NCI-H1417 treated with DMSO at 0.1 percent for 48 hours (cell line): ENCODE data around the gene THOC7.

Experiments used
- DNase-seq: peaks from one replicate; lab custom pipeline; 2025; lab: John Stamatoyannopoulos, UW

THOC7 gene

DNA sequence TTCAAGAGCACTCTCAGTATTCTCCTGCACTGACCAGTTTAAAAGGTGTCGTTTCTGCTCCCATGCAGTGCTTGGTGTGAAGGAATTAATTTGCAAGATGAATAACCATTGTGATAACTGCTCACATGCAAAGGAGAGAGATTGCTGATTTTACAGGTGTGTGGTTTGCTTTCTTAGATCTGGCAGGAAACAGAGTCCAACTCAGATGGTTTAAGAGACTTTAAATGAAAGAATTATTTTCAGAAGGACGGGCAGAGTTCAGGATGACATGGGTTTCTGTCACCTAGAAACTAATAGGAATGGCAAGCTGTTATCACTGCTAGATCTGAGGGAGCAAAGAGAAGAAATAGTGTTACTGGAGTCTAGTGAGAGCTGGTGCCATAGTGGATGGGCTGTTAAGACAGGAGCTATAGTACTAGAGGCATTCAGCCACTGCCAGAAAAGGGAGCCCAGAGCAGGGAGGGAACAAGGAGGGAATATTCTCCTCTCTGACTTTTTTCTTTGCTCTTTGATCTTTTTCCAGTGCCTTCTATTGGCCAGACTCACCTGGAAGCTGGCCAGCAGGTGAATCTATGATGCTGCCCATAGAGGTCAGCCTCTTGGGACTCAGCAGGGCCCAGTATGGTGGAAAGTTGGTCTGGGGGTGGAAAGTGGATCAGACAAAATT lies 14.9 kb upstream of the THOC7 start:
- DNase-seq, result no peak

DNA sequence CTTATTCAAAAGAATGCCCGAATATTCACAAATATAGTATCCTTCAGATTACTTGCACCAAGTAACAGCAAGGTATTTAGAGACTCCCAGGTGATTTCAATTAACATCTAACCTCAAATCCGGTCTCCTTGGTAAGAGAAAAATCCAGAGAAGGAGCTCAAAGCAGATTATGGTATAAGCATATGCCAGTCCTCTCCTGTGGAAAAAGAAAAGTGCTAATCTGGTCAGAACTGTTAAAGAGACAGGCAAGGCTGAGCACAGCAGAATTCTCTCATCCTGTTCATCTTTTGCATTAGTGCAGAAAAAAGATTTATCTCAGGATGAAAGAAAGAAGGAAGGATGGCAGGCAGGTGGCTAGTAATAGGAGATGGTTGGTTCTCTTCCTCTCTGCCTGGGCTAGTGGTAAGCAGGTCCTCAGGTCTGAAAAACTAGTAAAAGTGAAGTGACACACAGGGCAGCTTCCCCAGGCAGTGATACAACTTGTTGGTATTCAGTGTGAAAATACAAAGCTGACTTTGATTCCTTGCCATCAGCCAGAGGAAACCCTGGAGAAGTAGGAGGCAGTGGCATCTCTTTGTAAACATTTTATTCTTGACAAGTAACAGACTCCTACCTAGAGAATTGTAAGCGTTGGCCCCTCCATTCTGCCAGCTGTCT lies 14.3 kb upstream of the THOC7 start:
- DNase-seq, result no peak

DNA sequence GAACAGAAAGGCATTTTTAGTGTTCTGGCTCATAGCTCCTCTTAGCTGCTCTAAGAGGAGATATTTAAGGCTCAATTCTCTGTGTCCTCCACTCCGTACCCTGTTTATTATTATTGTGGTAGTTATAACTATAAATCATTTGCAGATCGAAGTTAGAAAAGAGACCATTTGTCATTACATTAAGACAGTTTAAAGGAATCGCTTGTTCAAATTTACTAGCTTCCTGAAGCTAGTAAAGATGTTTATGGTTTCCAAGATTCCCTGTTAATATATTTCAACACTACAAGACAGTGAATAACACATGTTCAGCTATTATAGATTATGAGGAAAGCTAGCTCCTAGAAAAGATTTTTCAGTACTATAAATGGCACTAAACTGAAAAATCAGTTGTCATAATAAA lies 12.7 kb upstream of the THOC7 start:
- no peak for DNase-seq

DNA sequence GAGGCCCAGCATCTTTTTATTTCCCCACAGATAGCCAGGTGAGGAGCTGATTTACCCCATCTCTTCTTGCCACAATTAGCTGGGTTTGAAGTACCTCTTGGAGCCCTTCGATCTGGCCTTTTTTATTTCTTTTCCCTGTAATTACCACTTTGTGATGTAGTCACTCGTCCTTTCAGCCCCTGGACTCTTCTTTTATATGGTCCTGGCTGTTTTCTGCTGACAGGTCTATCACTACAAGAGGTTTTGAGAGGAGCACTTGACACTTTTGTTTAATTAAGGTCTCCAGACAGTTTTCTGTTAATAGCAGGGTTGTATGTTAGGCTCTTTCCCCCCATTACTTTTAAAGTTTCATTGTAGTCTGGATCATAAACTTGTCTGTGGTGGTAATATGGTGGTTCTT lies 11.9 kb upstream of the THOC7 start:
- peak; percentile 54 for DNase-seq

DNA sequence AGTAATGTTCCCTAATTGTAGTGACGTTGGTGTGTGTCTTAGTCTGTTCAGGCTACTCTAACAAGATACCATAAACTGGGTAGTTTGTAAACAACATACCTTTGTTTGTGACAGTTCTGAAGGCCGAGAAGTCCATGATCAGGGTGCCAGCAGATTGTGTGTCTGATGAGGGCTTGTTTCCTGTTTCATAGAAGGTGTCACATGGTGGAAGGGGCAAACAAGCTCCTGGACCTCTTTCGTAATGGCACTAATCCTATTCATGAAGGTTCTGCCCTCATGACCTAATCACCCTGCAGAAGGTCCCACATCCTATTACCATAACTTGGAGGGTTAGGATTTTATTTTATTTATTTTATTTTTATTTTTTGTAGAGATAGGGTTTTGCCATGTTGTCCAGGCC lies 11.2 kb upstream of the THOC7 start:
- DNase-seq, result no peak

DNA sequence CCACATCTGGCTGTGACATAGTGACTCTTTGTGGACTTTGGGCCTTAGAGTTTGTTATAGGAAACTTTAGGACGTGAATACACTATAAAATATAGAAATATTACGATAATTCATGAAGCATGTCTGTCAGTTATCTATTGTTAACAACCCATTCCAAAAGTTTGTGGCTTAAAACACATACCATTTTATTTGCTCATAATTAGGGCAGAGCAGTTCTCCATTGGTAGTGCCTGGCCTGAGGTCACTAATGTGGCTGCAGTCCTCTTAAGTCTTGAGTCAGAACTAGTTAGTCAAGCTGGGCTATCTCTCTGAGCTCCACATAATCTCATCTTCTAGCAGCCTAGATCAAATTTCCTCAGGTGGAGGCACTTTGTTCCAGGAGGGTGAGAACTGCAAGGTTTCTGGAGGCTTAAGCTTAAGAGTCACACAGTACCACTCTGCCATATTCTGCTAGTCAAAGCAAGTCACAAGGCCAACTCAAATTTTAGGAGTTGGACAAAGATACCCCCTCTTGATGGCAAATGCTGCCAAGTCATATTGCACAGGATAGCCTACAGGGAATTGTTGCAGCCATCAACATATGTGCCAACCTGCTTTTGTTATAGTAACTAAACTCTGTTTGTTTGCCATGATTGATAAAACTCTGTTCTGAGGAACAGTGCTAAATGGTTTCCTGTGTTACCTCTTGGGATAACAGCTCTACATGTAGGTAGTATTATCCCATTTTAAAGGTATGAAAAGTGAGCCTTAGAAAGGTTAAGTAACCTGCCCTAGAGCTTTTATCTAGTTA lies 8.7 kb upstream of the THOC7 start:
- DNase-seq, result no peak

DNA sequence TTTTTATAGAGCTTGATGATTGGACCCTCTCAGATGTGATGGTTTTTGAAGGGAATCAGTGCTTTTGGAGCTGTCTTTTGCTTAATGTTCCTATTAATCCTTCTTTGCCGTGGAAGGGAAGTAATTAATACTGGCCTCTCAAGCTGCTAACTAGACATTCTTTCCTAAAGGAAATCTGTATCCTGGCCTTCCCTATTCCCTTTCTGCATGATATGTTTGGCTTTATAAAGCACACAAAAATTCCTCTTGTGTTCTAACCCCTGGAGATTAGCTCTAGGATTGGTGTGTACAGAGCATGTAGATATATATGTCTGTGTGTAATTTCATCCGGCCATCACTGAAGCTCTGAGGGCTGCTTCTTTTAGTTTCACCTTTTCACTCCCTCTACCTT lies 7.0 kb upstream of the THOC7 start:
- DNase-seq, result no peak

DNA sequence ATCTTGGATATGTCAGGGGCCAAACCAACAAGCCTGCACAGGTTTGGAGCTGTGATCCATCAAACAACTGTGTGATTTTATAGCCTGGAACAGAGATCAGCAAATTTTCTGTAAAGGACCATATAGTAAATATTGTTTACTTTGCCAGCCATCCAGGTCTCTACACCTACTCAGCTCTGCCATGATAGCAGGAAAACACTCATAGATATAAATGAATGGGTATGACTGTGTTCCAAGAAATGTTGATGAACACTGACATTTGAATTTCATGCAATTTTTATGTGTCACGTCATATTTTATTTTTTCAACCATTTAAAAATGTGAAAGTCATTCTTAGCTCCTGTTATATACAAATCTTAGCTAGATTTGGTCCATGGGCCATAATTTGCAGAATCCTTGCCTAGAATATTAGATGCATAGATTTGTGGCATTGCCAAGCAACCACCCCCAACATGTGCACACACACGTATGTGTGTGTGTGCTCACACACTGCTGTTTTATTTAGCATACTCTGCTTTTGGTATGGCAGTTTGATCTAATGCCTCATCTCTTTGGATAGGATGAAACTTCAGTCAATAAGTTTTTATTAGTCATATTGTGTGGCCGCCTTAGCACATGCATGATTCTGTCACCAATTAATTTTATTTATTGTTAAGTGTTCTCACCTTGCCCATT lies 6.5 kb upstream of the THOC7 start:
- no peak for DNase-seq

DNA sequence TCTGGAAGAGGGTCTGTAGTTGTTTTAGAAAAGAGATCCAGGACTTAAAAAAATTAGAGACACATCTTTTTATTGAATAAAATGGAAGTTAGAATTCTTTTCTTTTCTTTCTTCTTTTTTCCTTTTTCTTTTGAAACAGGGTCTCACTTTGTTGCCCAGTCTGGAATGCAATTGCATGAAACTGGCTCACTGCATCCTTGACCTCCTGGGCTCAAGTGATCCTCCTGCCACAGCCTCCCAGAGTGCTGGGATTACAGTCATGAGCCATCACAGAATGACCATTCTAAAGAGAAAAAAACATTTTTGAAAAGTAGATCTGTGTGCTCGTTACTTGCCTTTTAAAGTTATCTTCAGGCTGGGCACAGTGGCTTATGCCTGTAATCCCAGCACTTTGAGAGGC lies 3.6 kb upstream of the THOC7 start:
- DNase-seq, result no peak

DNA sequence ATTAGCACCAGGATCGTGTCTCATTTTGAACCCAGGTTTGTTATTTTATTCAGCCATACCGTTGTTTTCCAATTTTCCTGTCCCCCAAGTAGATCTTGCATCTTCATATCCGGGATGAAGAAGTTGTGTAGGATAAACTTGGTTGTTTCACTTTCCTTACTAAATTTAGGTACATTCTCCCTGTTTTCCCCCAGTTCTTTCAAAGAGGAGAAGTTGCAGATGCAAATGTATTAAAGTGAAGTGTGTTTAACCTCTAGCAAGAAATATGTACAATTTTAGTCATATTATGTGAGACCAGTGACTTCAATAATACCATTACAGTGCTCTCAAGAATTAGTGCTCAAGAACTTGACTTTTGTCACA lies 1.3 kb upstream of the THOC7 start:
- DNase-seq, result no peak

DNA sequence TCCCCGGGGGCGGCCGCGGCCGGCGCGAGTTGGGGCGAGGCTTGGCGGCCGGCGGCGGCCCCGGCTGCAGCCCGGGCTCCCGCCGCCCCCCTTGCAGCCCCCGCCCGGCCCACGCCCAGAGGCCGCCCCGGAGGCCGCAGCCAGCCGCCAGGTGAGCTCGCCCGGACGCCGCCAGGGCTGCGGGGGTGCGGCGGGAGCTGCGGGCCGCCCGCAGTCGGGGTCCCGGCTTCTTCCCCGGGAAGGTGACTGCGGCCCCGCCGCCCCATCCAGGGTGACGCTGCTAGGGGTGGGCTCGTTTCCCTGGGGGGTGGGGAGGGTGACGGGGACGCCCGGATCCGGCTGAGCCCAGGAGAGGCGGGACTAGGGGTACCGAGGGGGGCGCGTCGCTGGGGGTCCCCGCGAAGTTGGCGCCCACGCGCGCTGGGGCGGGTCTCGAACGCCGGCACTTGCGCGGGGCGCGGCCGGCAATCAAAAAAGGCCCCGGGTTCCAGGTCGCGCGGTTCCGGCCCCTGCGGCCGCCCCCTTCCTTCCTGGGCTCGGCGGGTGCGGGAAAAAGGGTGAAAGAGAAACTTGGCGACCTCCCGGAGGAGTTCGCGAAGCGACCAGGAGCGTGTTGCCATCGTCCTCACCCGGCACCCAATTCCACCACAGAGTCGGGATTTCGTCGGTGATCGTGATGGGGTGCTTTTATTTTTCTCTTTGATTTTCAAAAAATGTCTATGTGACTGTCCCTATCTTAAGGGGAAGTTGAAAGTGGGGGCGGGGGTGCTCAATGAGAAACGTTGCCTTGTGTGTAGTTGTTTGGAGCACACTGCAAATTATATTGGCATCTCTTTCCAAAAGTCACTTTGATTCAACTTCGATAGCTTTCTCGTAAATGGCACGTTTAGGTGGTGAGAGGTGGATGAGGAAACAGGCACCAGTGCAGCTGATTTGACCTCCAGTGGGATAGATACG lies 681 bp upstream of the THOC7 start:
- no peak for DNase-seq

DNA sequence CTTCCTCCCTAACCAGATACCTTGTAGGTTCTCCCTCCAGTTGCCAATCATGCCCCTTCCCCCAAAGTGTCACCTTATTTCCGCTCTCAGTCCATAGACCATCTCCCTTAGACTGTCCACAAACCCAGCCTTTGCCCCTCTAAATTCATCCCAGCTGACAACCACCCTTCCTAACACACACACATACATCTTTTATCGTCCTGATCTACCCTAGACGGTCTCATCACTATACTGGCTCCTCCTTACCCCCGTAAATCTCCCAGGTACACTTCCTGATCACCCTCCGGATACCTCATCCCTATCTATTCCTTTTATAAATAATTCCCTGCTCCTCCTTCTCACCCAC lies 828 bp downstream of the THOC7 start:
- DNase-seq, result no peak

DNA sequence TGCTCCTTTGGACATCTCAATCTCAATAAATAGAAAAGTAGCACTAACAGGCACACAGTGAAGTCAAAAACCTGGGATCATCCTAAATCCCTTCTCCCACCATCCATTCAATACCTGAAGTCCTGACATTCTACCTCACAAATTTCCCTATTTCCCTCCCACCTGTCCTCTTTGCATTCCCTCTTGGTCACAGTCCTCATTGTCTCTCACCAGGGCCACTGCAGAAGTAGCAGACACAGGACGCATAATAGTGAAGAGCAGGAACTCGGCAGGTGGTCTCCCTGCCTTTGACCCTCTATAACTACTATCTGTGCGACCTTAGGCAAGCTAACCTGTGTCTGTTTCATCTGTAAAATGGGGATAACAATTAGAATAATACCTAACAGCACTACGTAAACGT lies 2.3 kb downstream of the THOC7 start:
- no peak for DNase-seq

DNA sequence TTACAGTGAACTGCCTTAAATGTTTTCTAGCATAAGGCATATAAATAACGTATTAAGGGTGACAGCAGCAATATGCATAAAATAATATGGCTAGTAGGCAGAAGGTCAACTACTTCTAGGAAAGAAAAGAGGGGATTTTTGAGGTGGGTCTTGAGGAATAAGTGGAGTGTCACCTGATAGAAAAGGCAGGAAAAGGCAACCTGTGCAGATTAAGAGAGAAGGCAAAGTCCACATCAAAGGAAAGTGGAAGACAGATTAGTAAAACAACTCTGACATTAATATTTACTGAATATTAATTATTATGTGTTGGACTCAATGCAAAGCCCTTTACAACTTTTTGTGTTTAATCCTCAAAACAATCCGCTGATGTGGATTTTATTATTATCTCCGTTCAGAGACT lies 2.8 kb downstream of the THOC7 start:
- DNase-seq, result no peak

DNA sequence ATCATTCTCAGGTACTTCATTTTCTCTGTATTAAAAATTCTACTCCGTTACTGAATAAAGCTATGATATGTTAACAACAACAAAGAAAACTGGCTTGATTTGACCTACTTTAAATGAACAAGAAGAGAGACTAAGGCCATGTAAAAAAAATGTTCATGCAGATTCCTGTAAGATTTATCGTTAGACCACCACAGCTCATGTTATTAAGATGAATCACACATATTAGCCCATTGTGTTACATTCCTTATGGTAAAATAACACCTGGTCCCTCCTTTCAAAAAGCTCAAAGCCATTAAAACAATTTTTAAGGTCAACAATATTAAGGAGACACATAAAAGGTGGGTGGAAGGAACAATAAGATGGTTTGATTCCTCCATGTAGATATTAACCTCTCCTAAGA lies 6.3 kb downstream of the THOC7 start:
- no peak for DNase-seq

DNA sequence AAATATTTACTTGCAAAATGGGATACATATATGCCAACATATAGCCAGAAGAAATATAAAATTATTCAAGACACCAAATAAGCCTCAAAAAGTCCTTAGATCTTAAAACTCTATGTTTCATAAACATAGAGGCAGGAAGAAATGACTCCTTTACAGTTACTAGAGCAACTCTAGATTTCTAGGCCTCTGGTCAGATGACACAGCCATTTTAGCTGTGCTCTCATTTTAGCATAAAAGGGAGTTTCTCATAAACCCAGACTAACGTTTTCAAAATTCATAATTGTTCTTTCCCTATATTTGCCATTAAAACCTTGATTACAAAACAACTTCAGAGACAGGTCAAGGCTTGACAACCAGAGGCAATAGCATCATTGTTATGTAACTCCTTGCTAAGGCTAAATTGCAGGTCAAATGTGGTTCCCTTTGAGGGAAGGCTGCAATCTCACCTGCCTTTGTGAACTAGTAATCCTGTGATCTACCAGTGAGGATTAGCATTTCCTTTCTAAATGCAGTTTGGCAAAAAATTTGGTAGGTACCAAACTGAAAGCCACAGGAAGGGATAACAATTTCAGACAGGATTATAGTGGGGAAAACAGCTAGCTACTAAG lies 8.2 kb downstream of the THOC7 start:
- DNase-seq, result no peak

DNA sequence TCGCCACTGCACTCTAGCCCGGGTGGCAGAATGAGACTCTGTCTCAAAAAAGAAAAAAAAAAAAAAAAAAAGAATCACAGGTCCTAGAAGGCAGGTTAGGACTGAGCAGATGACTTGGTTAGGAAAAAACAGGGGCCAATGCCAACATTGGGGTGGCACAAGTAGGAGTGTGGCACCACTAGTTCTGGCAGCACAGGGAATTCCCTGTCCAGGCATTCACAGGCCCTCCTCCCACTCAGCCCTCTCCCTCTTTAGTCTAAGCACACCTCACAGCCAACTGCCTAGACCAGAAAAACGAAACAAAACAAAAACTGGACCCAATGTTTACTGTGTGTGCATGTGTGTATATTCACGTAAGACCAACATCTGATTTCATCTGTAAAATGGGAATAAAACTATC lies 10.5 kb downstream of the THOC7 start:
- DNase-seq, result no peak

DNA sequence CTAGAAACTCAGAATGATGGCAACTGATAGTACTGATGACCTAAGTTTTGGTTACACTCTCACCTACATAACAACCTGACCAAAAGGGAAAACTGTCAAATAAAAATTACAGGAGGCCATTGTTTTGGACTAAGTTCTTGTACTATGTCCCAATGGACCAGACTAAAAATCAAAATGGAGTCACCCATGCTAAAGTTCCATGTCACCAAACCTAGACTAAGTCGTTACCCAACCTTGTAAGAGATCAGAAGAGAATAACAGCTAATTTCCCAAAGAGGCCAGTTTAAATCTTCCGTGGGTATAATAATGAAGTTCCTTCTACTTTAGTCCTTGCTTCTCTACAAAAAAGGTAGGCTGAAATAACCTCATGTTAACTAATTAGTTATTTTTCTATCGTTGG lies 12.3 kb downstream of the THOC7 start:
- DNase-seq, result no peak

DNA sequence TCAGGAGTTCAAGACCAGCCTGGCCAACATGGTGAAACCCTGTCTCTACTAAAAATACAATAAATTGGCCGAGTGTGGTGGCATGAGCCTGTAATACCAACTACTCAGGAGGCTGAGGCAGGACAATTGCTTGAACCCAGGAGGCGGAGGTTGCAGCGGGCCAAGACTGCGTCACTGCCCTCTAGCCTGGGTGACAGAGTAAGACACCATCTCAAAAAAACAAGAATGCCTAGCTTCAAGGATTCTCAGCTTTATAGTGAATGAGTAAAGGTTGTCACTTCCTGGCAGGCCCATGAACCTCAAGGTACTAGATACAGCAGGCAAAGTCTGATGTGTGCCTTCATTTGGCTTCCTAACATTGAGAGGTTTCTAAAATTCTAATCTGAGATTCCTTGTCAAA lies 14.4 kb downstream of the THOC7 start:
- no peak for DNase-seq

DNA sequence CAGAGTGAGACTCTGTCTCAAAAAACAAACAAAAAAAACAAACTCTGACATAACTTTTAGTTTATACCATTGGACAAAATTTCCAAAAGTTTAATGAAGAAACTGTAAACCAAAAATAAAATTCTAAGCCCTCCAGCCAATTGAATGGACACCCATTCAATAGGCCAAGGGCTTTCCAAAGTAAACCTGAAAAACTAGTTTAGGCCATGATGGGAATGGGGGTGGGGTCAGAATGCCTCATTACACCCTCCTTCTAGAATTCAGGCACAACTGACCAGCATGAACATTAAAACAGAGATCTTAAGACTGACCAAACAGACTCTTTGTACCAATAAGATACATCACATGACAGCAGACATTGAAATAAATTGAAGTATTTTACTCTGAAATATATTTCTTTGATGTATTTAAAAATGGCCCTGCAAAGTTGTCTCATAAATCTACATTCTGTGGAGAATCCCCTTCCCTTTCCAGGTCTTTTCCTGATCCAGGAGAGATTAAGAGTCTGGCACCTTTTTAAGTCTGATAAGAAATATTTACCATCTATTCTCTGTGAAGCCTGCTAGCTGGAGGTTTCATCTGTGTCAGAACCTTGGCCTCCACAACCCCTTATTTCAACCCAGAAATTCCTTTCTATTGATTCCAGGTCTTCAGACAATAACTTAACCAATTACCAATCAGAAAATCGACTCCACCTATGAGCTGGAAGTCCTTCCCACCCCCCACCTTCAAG lies 15.7 kb downstream of the THOC7 start:
- no peak for DNase-seq

DNA sequence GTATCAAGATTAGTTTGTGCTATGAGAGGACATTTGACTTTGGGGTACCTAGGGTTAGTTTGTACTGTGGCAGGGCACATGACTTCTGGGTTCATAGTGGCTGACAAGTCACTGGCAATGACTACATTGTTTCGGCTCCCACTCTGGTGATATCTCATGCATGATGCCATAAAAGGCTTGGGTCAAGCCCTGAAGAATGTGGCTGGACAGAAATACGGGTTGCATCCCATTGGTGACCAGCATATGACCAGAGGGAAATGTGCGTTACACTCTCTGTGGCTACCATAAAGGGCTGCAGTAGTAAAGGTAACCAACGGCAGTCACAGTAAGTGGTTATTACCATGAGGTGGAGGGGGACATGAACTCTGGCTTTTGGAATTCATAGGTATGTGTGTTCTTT lies 18.4 kb downstream of the THOC7 start:
- no peak for DNase-seq
